GDM1 (cell line): ENCODE results near the gene GREM2.

Experiments used
- DNase-seq: peaks from one replicate; lab custom pipeline; 2025; lab: John Stamatoyannopoulos, UW

GREM2 gene

GRCh38 chr1:240610636-240611035 lies 1.3 kb downstream of the GREM2 start:
- DNase-seq, result no peak

- no peak for DNase-seq
These were observed 2.4 kb downstream of the GREM2 start for GRCh38 chr1:240609527-240610060.

- DNase-seq, result no peak
These were observed 3.2 kb downstream of the GREM2 start for GRCh38 chr1:240608707-240609106.

GRCh38 chr1:240607006-240607405 lies 4.9 kb downstream of the GREM2 start:
- DNase-seq, result no peak

GRCh38 chr1:240602189-240602588 lies 9.8 kb downstream of the GREM2 start:
- DNase-seq, result no peak

- DNase-seq, result no peak
These were observed 12.1 kb downstream of the GREM2 start for GRCh38 chr1:240599830-240600229.

- DNase-seq, result no peak
These were observed 12.7 kb downstream of the GREM2 start for GRCh38 chr1:240599299-240599698.

- DNase-seq, result no peak
These were observed 13.5 kb downstream of the GREM2 start for GRCh38 chr1:240598216-240599001.

- no peak for DNase-seq
These were observed 14.7 kb downstream of the GREM2 start for GRCh38 chr1:240597153-240597745.

- no peak for DNase-seq
These were observed 16.5 kb downstream of the GREM2 start for GRCh38 chr1:240595476-240595875.

GRCh38 chr1:240591564-240591963 lies 20.4 kb downstream of the GREM2 start:
- DNase-seq, result no peak

- DNase-seq, result no peak
These were observed 20.9 kb downstream of the GREM2 start for GRCh38 chr1:240591078-240591477.

- no peak for DNase-seq
These were observed 22.3 kb downstream of the GREM2 start for GRCh38 chr1:240589585-240590110.

GRCh38 chr1:240586006-240586405 lies 25.9 kb downstream of the GREM2 start:
- DNase-seq, result no peak

GRCh38 chr1:240582953-240583352 lies 29.0 kb downstream of the GREM2 start:
- DNase-seq, result no peak

GRCh38 chr1:240579511-240579910 lies 32.4 kb downstream of the GREM2 start:
- no peak for DNase-seq

- DNase-seq, result no peak
These were observed 34.9 kb downstream of the GREM2 start for GRCh38 chr1:240577095-240577494.

GRCh38 chr1:240575981-240576662 lies 35.8 kb downstream of the GREM2 start:
- peak; percentile 45 for DNase-seq

GRCh38 chr1:240572328-240572727 lies 39.6 kb downstream of the GREM2 start:
- DNase-seq, result no peak

GRCh38 chr1:240571782-240572181 lies 40.2 kb downstream of the GREM2 start:
- DNase-seq, result no peak

- no peak for DNase-seq
These were observed 44.9 kb downstream of the GREM2 start for GRCh38 chr1:240567066-240567465.

GRCh38 chr1:240562779-240563178 lies 49.2 kb downstream of the GREM2 start:
- DNase-seq, result no peak
